Measurements from ENCODE around the gene DNAJC4.

DNA sequence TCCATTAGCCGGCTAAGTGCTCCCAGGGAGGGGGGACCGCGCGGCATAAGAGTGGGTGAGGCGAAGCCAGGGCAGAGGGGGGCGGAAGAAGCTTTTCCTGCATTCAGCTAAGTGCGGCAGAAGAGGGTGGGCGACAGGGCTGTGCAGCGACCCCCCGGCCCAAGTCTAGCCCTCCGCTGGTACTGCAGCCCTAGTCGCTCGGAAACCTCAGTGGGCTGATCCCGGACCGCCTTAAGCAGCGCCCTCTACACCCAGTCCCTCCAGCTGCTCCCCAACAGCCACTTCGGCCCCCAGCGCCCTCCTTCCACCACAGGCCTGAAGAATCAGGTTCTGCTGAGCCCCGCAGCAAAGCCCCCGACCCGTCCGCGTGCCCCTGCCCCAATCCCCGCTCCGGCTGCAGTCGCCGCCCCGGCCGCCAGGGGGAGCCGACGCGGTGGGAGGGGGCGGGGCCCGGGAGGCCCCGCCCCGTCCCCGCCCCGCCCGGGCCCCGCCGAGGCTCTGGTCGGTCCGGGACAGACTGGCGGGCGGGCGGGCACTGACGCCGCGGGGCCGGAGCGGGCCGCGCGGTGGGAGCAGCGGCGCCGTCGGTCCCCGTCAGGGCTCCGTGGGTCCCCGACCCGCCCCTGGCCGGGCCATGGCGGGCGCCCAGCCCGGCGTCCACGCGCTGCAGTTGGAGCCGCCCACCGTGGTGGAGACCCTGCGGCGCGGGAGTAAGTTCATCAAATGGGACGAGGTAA is 20.8 kb downstream of the DNAJC4 start, which contains the start of gene PLCB3:
- TF ChIP-seq, protein P1, sequence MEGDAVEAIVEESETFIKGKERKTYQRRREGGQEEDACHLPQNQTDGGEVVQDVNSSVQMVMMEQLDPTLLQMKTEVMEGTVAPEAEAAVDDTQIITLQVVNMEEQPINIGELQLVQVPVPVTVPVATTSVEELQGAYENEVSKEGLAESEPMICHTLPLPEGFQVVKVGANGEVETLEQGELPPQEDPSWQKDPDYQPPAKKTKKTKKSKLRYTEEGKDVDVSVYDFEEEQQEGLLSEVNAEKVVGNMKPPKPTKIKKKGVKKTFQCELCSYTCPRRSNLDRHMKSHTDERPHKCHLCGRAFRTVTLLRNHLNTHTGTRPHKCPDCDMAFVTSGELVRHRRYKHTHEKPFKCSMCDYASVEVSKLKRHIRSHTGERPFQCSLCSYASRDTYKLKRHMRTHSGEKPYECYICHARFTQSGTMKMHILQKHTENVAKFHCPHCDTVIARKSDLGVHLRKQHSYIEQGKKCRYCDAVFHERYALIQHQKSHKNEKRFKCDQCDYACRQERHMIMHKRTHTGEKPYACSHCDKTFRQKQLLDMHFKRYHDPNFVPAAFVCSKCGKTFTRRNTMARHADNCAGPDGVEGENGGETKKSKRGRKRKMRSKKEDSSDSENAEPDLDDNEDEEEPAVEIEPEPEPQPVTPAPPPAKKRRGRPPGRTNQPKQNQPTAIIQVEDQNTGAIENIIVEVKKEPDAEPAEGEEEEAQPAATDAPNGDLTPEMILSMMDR (IDR thresholded peaks at IDR 0.05), result peak; percentile 71
- no peak for TF ChIP-seq JUN (CRISPR knock-in tag; IDR thresholded peaks at IDR 0.05)
- no peak for TF ChIP-seq SMAD4 (CRISPR knock-in tag; IDR thresholded peaks at IDR 0.05)
- TF ChIP-seq ZNF317 (CRISPR knock-in tag; IDR thresholded peaks at IDR 0.05; ENCODE audit: borderline replicate concordance, low read depth), result no peak
- TF ChIP-seq ZBTB21 (CRISPR knock-in tag; IDR thresholded peaks at IDR 0.05; ENCODE audit: borderline replicate concordance), result no peak
- TF ChIP-seq, protein P2, sequence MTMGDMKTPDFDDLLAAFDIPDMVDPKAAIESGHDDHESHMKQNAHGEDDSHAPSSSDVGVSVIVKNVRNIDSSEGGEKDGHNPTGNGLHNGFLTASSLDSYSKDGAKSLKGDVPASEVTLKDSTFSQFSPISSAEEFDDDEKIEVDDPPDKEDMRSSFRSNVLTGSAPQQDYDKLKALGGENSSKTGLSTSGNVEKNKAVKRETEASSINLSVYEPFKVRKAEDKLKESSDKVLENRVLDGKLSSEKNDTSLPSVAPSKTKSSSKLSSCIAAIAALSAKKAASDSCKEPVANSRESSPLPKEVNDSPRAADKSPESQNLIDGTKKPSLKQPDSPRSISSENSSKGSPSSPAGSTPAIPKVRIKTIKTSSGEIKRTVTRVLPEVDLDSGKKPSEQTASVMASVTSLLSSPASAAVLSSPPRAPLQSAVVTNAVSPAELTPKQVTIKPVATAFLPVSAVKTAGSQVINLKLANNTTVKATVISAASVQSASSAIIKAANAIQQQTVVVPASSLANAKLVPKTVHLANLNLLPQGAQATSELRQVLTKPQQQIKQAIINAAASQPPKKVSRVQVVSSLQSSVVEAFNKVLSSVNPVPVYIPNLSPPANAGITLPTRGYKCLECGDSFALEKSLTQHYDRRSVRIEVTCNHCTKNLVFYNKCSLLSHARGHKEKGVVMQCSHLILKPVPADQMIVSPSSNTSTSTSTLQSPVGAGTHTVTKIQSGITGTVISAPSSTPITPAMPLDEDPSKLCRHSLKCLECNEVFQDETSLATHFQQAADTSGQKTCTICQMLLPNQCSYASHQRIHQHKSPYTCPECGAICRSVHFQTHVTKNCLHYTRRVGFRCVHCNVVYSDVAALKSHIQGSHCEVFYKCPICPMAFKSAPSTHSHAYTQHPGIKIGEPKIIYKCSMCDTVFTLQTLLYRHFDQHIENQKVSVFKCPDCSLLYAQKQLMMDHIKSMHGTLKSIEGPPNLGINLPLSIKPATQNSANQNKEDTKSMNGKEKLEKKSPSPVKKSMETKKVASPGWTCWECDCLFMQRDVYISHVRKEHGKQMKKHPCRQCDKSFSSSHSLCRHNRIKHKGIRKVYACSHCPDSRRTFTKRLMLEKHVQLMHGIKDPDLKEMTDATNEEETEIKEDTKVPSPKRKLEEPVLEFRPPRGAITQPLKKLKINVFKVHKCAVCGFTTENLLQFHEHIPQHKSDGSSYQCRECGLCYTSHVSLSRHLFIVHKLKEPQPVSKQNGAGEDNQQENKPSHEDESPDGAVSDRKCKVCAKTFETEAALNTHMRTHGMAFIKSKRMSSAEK (CRISPR knock-in tag; IDR thresholded peaks at IDR 0.05; ENCODE audit: borderline replicate concordance), result no peak
- TF ChIP-seq, protein P3, sequence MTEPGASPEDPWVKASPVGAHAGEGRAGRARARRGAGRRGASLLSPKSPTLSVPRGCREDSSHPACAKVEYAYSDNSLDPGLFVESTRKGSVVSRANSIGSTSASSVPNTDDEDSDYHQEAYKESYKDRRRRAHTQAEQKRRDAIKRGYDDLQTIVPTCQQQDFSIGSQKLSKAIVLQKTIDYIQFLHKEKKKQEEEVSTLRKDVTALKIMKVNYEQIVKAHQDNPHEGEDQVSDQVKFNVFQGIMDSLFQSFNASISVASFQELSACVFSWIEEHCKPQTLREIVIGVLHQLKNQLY (CRISPR knock-in tag; IDR thresholded peaks at IDR 0.05), result no peak
- TF ChIP-seq, protein P4, sequence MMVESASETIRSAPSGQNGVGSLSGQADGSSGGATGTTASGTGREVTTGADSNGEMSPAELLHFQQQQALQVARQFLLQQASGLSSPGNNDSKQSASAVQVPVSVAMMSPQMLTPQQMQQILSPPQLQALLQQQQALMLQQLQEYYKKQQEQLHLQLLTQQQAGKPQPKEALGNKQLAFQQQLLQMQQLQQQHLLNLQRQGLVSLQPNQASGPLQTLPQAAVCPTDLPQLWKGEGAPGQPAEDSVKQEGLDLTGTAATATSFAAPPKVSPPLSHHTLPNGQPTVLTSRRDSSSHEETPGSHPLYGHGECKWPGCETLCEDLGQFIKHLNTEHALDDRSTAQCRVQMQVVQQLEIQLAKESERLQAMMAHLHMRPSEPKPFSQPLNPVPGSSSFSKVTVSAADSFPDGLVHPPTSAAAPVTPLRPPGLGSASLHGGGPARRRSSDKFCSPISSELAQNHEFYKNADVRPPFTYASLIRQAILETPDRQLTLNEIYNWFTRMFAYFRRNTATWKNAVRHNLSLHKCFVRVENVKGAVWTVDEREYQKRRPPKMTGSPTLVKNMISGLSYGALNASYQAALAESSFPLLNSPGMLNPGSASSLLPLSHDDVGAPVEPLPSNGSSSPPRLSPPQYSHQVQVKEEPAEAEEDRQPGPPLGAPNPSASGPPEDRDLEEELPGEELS (CRISPR knock-in tag; IDR thresholded peaks at IDR 0.05), result no peak
- TF ChIP-seq, protein P5, sequence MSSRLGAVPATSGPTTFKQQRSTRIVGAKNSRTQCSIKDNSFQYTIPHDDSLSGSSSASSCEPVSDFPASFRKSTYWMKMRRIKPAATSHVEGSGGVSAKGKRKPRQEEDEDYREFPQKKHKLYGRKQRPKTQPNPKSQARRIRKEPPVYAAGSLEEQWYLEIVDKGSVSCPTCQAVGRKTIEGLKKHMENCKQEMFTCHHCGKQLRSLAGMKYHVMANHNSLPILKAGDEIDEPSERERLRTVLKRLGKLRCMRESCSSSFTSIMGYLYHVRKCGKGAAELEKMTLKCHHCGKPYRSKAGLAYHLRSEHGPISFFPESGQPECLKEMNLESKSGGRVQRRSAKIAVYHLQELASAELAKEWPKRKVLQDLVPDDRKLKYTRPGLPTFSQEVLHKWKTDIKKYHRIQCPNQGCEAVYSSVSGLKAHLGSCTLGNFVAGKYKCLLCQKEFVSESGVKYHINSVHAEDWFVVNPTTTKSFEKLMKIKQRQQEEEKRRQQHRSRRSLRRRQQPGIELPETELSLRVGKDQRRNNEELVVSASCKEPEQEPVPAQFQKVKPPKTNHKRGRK (CRISPR knock-in tag; IDR thresholded peaks at IDR 0.05; ENCODE audit: borderline replicate concordance), result no peak

Data from WTC11 (cell line).